ENCODE measurements around the gene ZBBX. TPM values are rescaled to one million over a fixed set of nuclear protein-coding genes. Genes with fewer than 3 reads are reported as not detected.

Gene ZBBX
- total RNA-seq, 1 donor from 2014 or later: not detected

DNA sequence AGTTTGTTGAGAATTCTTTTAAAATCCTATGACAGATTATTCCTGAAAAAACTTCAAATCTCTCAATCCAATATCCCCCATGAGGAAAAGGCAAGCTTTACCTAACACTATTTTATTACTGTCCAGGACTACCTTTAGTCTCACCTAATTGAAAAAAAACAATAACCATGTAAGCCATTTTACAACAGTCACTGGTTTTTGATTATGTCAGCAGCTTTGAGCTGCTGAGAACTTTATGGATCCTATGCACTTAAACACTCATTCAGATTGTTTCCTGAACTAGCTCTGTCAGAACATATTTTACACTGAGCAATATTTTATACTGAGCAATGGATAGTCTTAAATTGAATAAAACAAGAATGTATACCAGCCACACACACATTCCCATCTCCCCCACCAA, 79.9 kb downstream of the ZBBX start:
- no peak overlapping the region for H3K27ac Mint-ChIP-seq
- H3K27me3 Mint-ChIP-seq (ENCODE audit: low read depth): no peaks in the 10 kb centered on the region
- no peaks in the 10 kb centered on the region for H3K4me1 Mint-ChIP-seq (ENCODE audit: low read depth)
- H3K36me3 Mint-ChIP-seq (ENCODE audit: low read depth): no peaks in the 10 kb centered on the region
- no peaks in the 10 kb centered on the region for H3K9me3 Mint-ChIP-seq
- no peak overlapping the region for H3K4me3 Mint-ChIP-seq (ENCODE audit: low read depth)
- DNase-seq (ENCODE audit: low spot score): no peak
- intact Hi-C loops (cut with micrococcal nuclease): no loop called here

DNA sequence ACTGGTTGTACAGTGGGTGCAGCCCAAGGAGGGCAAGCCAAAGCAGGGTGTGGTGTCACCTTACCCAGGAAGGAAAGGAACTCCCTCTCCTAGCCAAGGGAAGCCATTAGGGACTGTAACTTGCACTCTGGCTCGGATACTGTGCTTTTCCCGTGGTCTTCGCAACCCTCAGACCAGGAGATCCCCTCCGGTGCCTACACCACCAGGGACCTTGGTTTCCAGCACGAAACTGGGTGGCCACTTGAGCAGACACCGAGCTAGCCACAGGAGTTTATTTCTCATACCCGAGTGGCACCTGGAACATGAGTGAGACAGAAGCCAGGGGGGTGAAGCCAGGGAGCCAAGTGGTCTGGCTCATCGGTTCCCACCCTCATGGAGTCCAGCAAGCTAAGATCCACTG, 90.7 kb downstream of the ZBBX start:
- peaks cover 4% of the 10 kb centered on the region for H3K9me3 Mint-ChIP-seq
- DNase-seq (ENCODE audit: low spot score): no peak
- H3K36me3 Mint-ChIP-seq (ENCODE audit: low read depth): no peaks in the 10 kb centered on the region
- H3K27ac Mint-ChIP-seq: no peak overlapping the region
- no peaks in the 10 kb centered on the region for H3K4me1 Mint-ChIP-seq (ENCODE audit: low read depth)
- no peak overlapping the region for H3K4me3 Mint-ChIP-seq (ENCODE audit: low read depth)
- intact Hi-C loops (cut with micrococcal nuclease): no loop called here
- H3K27me3 Mint-ChIP-seq (ENCODE audit: low read depth): no peaks in the 10 kb centered on the region

DNA sequence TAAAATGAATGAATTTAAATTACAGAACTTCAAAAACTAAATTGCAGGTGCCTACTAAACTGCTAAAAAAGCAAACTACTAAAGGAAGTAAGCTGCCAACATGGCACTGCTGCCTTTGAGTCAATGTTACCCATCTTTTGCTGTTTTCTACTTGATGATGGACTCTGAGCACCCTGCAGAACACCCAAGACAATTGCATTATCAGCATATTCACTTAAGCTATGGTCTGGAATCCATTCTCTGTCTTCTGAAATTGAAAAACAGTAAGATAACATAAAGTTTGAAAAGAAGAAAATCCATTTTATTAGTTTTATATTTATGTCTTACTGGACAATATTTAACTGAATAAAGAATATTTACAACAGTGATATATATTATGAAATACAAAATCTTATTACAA, 91.4 kb downstream of the ZBBX start:
- Mint-ChIP-seq H3K27me3 (ENCODE audit: low read depth) (no peaks in the 10 kb centered on the region), H3K36me3 (ENCODE audit: low read depth) (no peaks in the 10 kb centered on the region), H3K4me3 (ENCODE audit: low read depth) (no peak overlapping the region), H3K27ac (no peak overlapping the region), H3K4me1 (ENCODE audit: low read depth) (no peaks in the 10 kb centered on the region), H3K9me3 (peaks cover 4% of the 10 kb centered on the region)
- DNase-seq (ENCODE audit: low spot score): no peak
- intact Hi-C loops (cut with micrococcal nuclease): no loop called here

GRCh38 chr3:167287308-167287707, 92.8 kb downstream of the ZBBX start:
- Mint-ChIP-seq H3K27ac (no peak overlapping the region), H3K4me3 (ENCODE audit: low read depth) (no peak overlapping the region), H3K27me3 (ENCODE audit: low read depth) (no peaks in the 10 kb centered on the region), H3K4me1 (ENCODE audit: low read depth) (no peaks in the 10 kb centered on the region), H3K36me3 (ENCODE audit: low read depth) (no peaks in the 10 kb centered on the region), H3K9me3 (peaks cover under 1% of the 10 kb centered on the region)
- intact Hi-C loops (cut with micrococcal nuclease): no loop called here
- DNase-seq (ENCODE audit: low spot score): no peak

DNA sequence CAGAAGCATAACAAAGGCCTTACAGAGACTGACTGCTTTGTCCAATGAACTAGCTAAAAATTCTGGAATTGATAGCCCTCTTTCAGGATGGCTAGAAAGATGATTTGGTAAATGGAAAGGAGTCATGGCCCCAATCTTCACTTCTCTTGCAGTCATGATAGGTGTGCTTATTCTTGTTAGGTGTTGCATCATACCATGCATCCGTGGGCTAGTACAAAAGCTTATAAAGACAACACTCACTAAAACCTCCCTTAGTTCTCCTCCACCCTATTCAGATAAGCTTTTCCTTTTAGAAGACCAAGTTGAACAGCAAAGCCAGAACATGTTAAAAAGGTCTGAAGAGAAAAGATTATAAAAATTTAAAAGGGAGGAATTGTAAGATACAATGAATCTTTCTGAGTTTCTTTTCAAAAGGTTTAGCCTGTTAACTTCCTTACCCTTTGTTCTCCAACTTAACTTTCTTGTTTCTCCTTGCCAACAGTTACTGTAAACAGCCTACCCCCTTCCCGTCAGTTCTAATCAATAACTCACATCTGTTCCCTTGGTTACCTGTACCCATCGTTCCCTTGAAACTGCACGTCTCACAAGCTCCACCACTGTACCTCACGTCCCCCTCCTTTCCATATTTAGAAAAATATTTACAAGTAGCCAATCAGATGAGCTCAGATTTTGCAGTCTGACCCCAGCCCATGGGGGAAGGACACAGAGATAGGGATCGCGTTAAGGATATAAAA, 105.8 kb downstream of the ZBBX start:
- DNase-seq (ENCODE audit: low spot score): no peak
- no peak overlapping the region for H3K4me3 Mint-ChIP-seq (ENCODE audit: low read depth)
- peaks cover 22% of the 10 kb centered on the region for H3K9me3 Mint-ChIP-seq
- no peaks in the 10 kb centered on the region for H3K4me1 Mint-ChIP-seq (ENCODE audit: low read depth)
- no peaks in the 10 kb centered on the region for H3K27me3 Mint-ChIP-seq (ENCODE audit: low read depth)
- intact Hi-C loops (cut with micrococcal nuclease): no loop called here
- H3K27ac Mint-ChIP-seq: no peak overlapping the region
- no peaks in the 10 kb centered on the region for H3K36me3 Mint-ChIP-seq (ENCODE audit: low read depth)

DNA sequence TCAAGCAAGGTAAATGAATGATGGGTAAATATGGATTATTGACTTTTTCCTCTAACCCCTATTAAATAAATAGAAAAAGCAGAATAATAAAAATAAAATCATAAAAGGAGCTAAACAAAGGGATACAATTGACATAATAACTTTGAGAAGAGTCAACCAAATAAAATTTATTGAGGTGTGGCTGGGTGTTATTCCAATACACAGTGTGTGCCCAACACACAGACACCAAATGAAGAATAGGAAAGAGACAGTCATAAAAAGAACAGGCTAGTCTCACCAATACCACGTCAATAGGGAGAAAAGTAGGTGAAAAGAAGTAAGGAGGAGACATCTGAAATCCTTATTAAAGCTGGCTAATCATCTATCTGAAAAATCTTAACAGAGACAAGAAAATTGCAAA, 127.1 kb downstream of the ZBBX start:
- no peaks in the 10 kb centered on the region for H3K9me3 Mint-ChIP-seq
- H3K27me3 Mint-ChIP-seq (ENCODE audit: low read depth): no peaks in the 10 kb centered on the region
- H3K27ac Mint-ChIP-seq: no peak overlapping the region
- H3K4me3 Mint-ChIP-seq (ENCODE audit: low read depth): no peak overlapping the region
- intact Hi-C loops (cut with micrococcal nuclease): no loop called here
- no peaks in the 10 kb centered on the region for H3K4me1 Mint-ChIP-seq (ENCODE audit: low read depth)
- H3K36me3 Mint-ChIP-seq (ENCODE audit: low read depth): no peaks in the 10 kb centered on the region
- no peak for DNase-seq (ENCODE audit: low spot score)

- intact Hi-C loops (cut with micrococcal nuclease): no loop called here
- Mint-ChIP-seq H3K27me3 (ENCODE audit: low read depth) (no peaks in the 10 kb centered on the region), H3K36me3 (ENCODE audit: low read depth) (no peaks in the 10 kb centered on the region), H3K27ac (no peak overlapping the region), H3K4me1 (ENCODE audit: low read depth) (no peaks in the 10 kb centered on the region), H3K9me3 (no peaks in the 10 kb centered on the region), H3K4me3 (ENCODE audit: low read depth) (no peak overlapping the region)
- no peak for DNase-seq (ENCODE audit: low spot score)
Measured at GRCh38 chr3:167251678-167252077, 128.4 kb downstream of the ZBBX start.

- H3K36me3 Mint-ChIP-seq (ENCODE audit: low read depth): no peaks in the 10 kb centered on the region
- intact Hi-C loops (cut with micrococcal nuclease): no loop called here
- H3K27ac Mint-ChIP-seq: no peak overlapping the region
- H3K9me3 Mint-ChIP-seq: no peaks in the 10 kb centered on the region
- H3K4me3 Mint-ChIP-seq (ENCODE audit: low read depth): no peak overlapping the region
- DNase-seq (ENCODE audit: low spot score): no peak
- H3K27me3 Mint-ChIP-seq (ENCODE audit: low read depth): no peaks in the 10 kb centered on the region
- no peaks in the 10 kb centered on the region for H3K4me1 Mint-ChIP-seq (ENCODE audit: low read depth)
Measured at GRCh38 chr3:167246252-167246651, 133.8 kb downstream of the ZBBX start.

DNA sequence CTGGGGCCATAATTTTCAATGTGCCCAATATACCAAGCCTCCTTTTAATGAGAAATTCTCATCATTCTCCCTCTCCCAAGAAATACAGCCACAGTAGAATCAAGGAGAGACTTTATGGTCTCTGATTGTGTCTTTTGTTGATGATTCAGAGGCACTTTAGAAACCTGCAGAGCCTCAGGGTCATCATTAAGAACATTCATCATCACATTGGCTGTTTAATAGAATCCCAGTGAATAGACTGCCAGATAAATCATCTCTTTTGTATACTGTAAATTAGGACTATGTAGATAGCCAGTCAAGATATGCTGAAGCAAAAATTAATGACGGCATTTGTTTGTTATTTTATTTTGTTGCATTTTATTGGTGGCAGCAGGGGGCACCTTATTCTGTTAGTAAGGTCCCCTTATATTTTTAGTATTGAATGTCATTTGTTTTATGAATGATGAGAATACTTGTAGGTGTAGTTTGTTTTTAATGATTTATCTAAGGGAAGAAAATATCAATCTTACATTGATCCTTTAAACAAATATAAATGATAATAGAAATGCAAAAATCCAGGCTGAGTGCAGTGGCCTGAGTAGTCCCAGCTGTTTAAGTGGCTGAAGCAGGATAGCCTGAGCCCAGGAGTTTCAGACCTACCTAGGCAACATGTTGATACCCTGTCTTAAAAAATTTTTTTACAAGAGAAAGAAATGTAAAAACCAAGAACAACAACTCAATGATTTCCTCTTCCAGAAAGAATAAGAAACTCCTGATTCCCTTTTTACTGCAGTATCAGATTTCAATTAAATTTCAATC, 138.8 kb downstream of the ZBBX start:
- H3K9me3 Mint-ChIP-seq: no peaks in the 10 kb centered on the region

DNA sequence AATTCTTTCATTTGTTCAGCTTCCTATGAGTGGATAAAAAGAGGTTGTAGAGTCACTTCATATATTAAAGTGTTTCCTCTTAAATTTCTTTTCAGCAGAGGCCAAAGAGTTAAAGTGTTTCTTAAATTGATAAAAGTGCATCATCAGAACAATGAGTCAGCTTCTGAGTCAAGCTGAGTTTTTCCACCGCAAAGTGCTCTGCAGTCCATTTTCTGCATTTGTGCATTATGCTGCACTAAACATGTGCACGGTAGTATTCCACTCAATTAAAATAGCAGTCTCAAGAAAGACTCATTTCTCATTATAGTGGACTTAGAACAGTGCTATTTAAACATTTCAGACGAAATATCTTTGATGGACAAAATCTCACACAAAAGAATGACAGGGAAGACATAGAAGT, 152.0 kb downstream of the ZBBX start:
- H3K36me3 Mint-ChIP-seq (ENCODE audit: low read depth): no peaks in the 10 kb centered on the region
- no peak overlapping the region for H3K27ac Mint-ChIP-seq
- no peaks in the 10 kb centered on the region for H3K4me1 Mint-ChIP-seq (ENCODE audit: low read depth)
- DNase-seq (ENCODE audit: low spot score): no peak
- no peaks in the 10 kb centered on the region for H3K27me3 Mint-ChIP-seq (ENCODE audit: low read depth)
- intact Hi-C loops (cut with micrococcal nuclease): no loop called here
- no peaks in the 10 kb centered on the region for H3K9me3 Mint-ChIP-seq
- H3K4me3 Mint-ChIP-seq (ENCODE audit: low read depth): no peak overlapping the region

More for the DNA sequence above, 138.8 kb downstream of the ZBBX start:
- no peak overlapping the region for H3K4me3 Mint-ChIP-seq (ENCODE audit: low read depth)
- no peaks in the 10 kb centered on the region for H3K36me3 Mint-ChIP-seq (ENCODE audit: low read depth)
- intact Hi-C loops (cut with micrococcal nuclease): no loop called here
- no peak overlapping the region for H3K27ac Mint-ChIP-seq
- H3K4me1 Mint-ChIP-seq (ENCODE audit: low read depth): no peaks in the 10 kb centered on the region
- H3K27me3 Mint-ChIP-seq (ENCODE audit: low read depth): no peaks in the 10 kb centered on the region
- no peak for DNase-seq (ENCODE audit: low spot score)

- DNase-seq (ENCODE audit: low spot score): no peak
- no peaks in the 10 kb centered on the region for H3K27me3 Mint-ChIP-seq (ENCODE audit: low read depth)
- no peaks in the 10 kb centered on the region for H3K36me3 Mint-ChIP-seq (ENCODE audit: low read depth)
- H3K4me1 Mint-ChIP-seq (ENCODE audit: low read depth): no peaks in the 10 kb centered on the region
- intact Hi-C loops (cut with micrococcal nuclease): no loop called here
- no peaks in the 10 kb centered on the region for H3K9me3 Mint-ChIP-seq
- no peak overlapping the region for H3K27ac Mint-ChIP-seq
- no peak overlapping the region for H3K4me3 Mint-ChIP-seq (ENCODE audit: low read depth)
Measured at GRCh38 chr3:167225821-167226220, 154.3 kb downstream of the ZBBX start.

DNA sequence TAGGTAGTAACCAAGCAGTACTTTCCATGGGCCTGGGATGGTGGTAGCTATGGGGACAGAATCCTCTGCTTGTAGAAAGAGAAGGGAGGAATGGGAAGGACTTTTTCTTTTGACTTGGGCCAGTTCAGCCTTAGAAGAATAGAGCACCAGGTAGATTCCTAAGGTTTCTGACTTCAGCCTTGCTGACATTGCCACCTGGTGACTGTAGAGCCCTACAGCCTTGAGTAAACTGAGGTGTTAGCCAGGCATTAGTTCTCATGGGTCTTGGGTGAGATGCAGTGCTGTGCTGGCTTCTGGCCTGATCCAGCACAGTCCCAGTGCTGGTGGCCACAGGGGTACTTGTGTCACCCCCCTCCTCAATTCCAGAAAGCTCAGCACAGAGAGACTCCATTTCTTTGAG, 171.1 kb downstream of the ZBBX start:
- Mint-ChIP-seq H3K27ac (no peak overlapping the region), H3K9me3 (peaks cover 22% of the 10 kb centered on the region), H3K36me3 (ENCODE audit: low read depth) (no peaks in the 10 kb centered on the region), H3K4me1 (ENCODE audit: low read depth) (no peaks in the 10 kb centered on the region), H3K27me3 (ENCODE audit: low read depth) (no peaks in the 10 kb centered on the region), H3K4me3 (ENCODE audit: low read depth) (no peak overlapping the region)
- no peak for DNase-seq (ENCODE audit: low spot score)
- intact Hi-C loops (cut with micrococcal nuclease): no loop called here

DNA sequence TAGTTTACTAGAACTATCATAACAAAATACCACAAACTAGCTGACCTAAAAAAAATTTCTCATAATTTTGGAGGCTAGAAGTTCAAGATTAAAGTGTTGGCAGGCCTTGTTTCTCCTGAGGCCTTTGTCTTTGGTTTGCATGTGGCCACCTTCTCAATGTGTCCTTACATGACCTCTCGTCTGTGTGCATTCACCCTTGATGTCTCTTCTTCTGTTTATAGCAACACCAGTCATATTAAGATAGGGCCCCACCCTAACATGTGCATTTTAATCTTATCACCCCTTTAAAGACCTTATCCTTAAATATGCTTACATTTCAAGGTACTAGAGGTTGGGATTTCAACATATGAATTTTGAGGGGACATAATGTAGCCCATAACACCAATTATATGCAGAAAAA, 177.0 kb downstream of the ZBBX start:
- H3K27me3 Mint-ChIP-seq (ENCODE audit: low read depth): no peaks in the 10 kb centered on the region
- H3K9me3 Mint-ChIP-seq: peaks cover 6% of the 10 kb centered on the region
- H3K4me3 Mint-ChIP-seq (ENCODE audit: low read depth): no peak overlapping the region
- H3K4me1 Mint-ChIP-seq (ENCODE audit: low read depth): no peaks in the 10 kb centered on the region
- no peaks in the 10 kb centered on the region for H3K36me3 Mint-ChIP-seq (ENCODE audit: low read depth)
- no peak for DNase-seq (ENCODE audit: low spot score)
- H3K27ac Mint-ChIP-seq: no peak overlapping the region
- intact Hi-C loops (cut with micrococcal nuclease): no loop called here
